K562 (cell line): Measurements from ENCODE around the gene ARNT2. TPM values are rescaled to one million over a fixed set of nuclear protein-coding genes. Genes with fewer than 3 reads are reported as not detected.

Experiments used
- ATAC-seq: fragments of 200-7000 bp; cut with Tn5 transposase; 3 replicates; pipeline ENCODE4 v1.9.1; 2020; ENCODE audit warnings: moderate library complexity
- BruUV-seq: library from RNA; stranded (reverse); fragments of 400-500 nt; replicated peaks from 2 replicates; lab custom pipeline; 2021; lab: Mats Ljungman, UMichigan
- CTCF ChIA-PET: fragments of 300-600 bp; formaldehyde crosslinking; extraction: SDS; loops from one replicate; lab custom pipeline; 2021; ENCODE audit warnings: low intra/inter-chr PET ratio; lab: Yijun Ruan, JAX
- POLR2A ChIA-PET: fragments of 300-600, 350-650 bp; sonication (Branson Sonifier 250); formaldehyde crosslinking; extraction: SDS; loops from one replicate; lab custom pipeline; 2021; ENCODE audit warnings: antibody characterized with exemption, inconsistent platforms; lab: Yijun Ruan, JAX
- DNase-seq, 4 experiments: peaks; one replicate each; pipeline versions ENCODE4 v3.0.0 to v3.0.0-alpha.2; 2011 to 2018; ENCODE audit warnings: low spot score in 3 of 4, mixed read lengths in 3 of 4; ENCODE audit errors: extremely low read depth in 1 of 4
- FAIRE-seq: peaks from 2 replicates; lab custom pipeline; 2011; peaks lifted over from hg19 to GRCh38; lab: Jason Lieb, UNC
- H2AFZ ChIP-seq: 2 replicates; pipeline ENCODE4 v1.6.0; 2011; ENCODE audit warnings: low read depth, low read length, control low read depth, inconsistent platforms
- H3K27ac ChIP-seq: fragments of 200-600 bp; 3 replicates; pipeline ENCODE4 v1.8.0; 2011; ENCODE audit warnings: low read depth, mild to moderate bottlenecking, control low read depth, inconsistent platforms, low read length, moderate library complexity, mixed read lengths; ENCODE audit errors: extremely low read depth
- H3K27me3 ChIP-seq, 2 experiments: fragments of 300-600 bp in 1 of 2; 2 replicates in 1 of 2; 3 replicates in 1 of 2; pipeline versions ENCODE4 v1.6.0 to v1.8.0; 2011; ENCODE audit warnings: inconsistent platforms in 2 of 2, low read length in 2 of 2, mild to moderate bottlenecking in 1 of 2, mixed read lengths in 1 of 2, moderate library complexity in 1 of 2; ENCODE audit not compliant: control insufficient read depth in 2 of 2, insufficient read depth in 2 of 2
- H3K36me3 ChIP-seq: fragments of 300-600 bp; 3 replicates; pipeline ENCODE4 v1.8.0; 2011; ENCODE audit warnings: mild to moderate bottlenecking, low read length, inconsistent platforms; ENCODE audit not compliant: control insufficient read depth, insufficient read depth
- H3K4me1 ChIP-seq, 2 experiments: fragments of 200-600 bp in 1 of 2; replicated peaks in 1 of 2; 2 replicates in 1 of 2; 3 replicates in 1 of 2; pipeline versions ENCODE4 v1.5.1 to v1.8.0; 2011; ENCODE audit warnings: inconsistent platforms in 2 of 2, low read length in 2 of 2, mild to moderate bottlenecking in 1 of 2, mixed read lengths in 1 of 2, moderate library complexity in 1 of 2; ENCODE audit not compliant: control insufficient read depth in 2 of 2, insufficient read depth in 2 of 2
- H3K4me2 ChIP-seq: 2 replicates; pipeline ENCODE4 v1.6.1; 2011; ENCODE audit warnings: low read length, control low read depth, inconsistent platforms, mixed read lengths; ENCODE audit not compliant: insufficient read depth
- H3K4me3 ChIP-seq: fragments of 200-600 bp; sonication (generic), shearing (Covaris generic); 2 replicates; pipeline ENCODE4 v1.5.1; 2016; ENCODE audit warnings: control low read depth, inconsistent platforms
- H3K79me2 ChIP-seq: fragments of 200-600 bp; 3 replicates; pipeline ENCODE4 v1.8.0; 2011; ENCODE audit warnings: low read length, inconsistent platforms; ENCODE audit not compliant: control insufficient read depth, insufficient read depth
- H3K9ac ChIP-seq, 2 experiments: 2 replicates each; pipeline versions ENCODE4 v1.6.0 to v1.6.1; 2011; ENCODE audit warnings: low read depth in 2 of 2, low read length in 2 of 2, control low read depth in 1 of 2, inconsistent platforms in 1 of 2, mild to moderate bottlenecking in 1 of 2, mixed read lengths in 1 of 2; ENCODE audit not compliant: insufficient read depth in 1 of 2
- H3K9me1 ChIP-seq: one replicate; pipeline ENCODE4 v1.6.0; 2011; ENCODE audit warnings: inconsistent platforms, mild to moderate bottlenecking, low read length, moderate library complexity; ENCODE audit not compliant: control insufficient read depth, insufficient read depth
- H3K9me3 ChIP-seq: replicated peaks from 2 replicates; pipeline ENCODE4 v1.5.1; 2011; ENCODE audit warnings: low read depth, low read length, inconsistent platforms; ENCODE audit not compliant: control insufficient read depth, insufficient read depth
- H4K20me1 ChIP-seq: replicated peaks from 2 replicates; pipeline ENCODE4 v1.6.1; 2011; ENCODE audit warnings: low read length, inconsistent platforms, mixed read lengths; ENCODE audit not compliant: control insufficient read depth, insufficient read depth
- ASH1L ChIP-seq: fragments of 450-650 bp; IDR thresholded peaks from 2 replicates; pipeline ENCODE4 v1.6.1; 2018; ENCODE audit warnings: borderline replicate concordance, mild to moderate bottlenecking, low read depth; ENCODE audit not compliant: partially characterized antibody
- E2F1 ChIP-seq: sonication (generic); formaldehyde crosslinking; IDR thresholded peaks from 2 replicates; pipeline ENCODE4 v1.8.1; 2023; ENCODE audit warnings: mild to moderate bottlenecking, missing genetic modification reagents, moderate library complexity
- ELF2 ChIP-seq: fragments of 250-450 bp; sonication (Bioruptor Pico); IDR thresholded peaks from 2 replicates; pipeline ENCODE4 v1.5.0; 2021; ENCODE audit warnings: mild to moderate bottlenecking
- HOXB6 ChIP-seq: fragments of 250-450 bp; sonication (Bioruptor Pico); IDR thresholded peaks from 2 replicates; pipeline ENCODE4 v1.5.1; 2022; ENCODE audit warnings: mild to moderate bottlenecking, borderline replicate concordance
- IRF9 ChIP-seq: fragments of 450-650 bp; IDR thresholded peaks from 2 replicates; pipeline ENCODE4 v1.6.1; 2016; ENCODE audit warnings: missing biosample characterization, missing genetic modification characterization
- JUN ChIP-seq, 2 experiments: sonication (generic) in 1 of 2; formaldehyde crosslinking in 1 of 2; IDR thresholded peaks; 2 replicates each; pipeline versions ENCODE4 v1.6.1 to v1.8.0; 2012 to 2022; ENCODE audit warnings: borderline replicate concordance in 2 of 2, mild to moderate bottlenecking in 2 of 2, improper control_type of control experiment in 1 of 2, low read depth in 1 of 2, low read length in 1 of 2, missing genetic modification reagents in 1 of 2
- NR2C1 ChIP-seq, 2 experiments: fragments of 450-650 bp; IDR thresholded peaks; 2 replicates each; pipeline ENCODE4 v1.6.1; 2017; ENCODE audit warnings: mild to moderate bottlenecking in 2 of 2, antibody characterized with exemption in 1 of 2, inconsistent platforms in 1 of 2, missing compliant biosample characterization in 1 of 2, missing genetic modification characterization in 1 of 2
- NUFIP1 ChIP-seq: fragments of 450-650 bp; IDR thresholded peaks from 2 replicates; pipeline ENCODE4 v1.6.1; 2018; ENCODE audit not compliant: partially characterized antibody
- PBX2 ChIP-seq, 2 experiments: IDR thresholded peaks in 1 of 2; conservative IDR thresholded peaks in 1 of 2; 2 replicates each; pipeline ENCODE4 v1.6.1; 2016; ENCODE audit warnings: low read depth in 2 of 2, mild to moderate bottlenecking in 1 of 2, missing compliant biosample characterization in 1 of 2, missing genetic modification characterization in 1 of 2, moderate library complexity in 1 of 2
- PHB ChIP-seq: fragments of 250-450 bp; sonication (Bioruptor Pico); IDR thresholded peaks from 2 replicates; pipeline ENCODE4 v1.5.0; 2021
- ZBTB17 ChIP-seq: fragments of 450-650 bp; formaldehyde crosslinking; IDR thresholded peaks from 2 replicates; pipeline ENCODE4 v1.4.0; 2020; ENCODE audit warnings: mild to moderate bottlenecking
- ZNF449 ChIP-seq: fragments of 250-450 bp; sonication (Bioruptor Pico); IDR thresholded peaks from 2 replicates; pipeline ENCODE4 v1.8.0; 2022; ENCODE audit warnings: moderate library complexity, mild to moderate bottlenecking, inconsistent platforms
- ZNF655 ChIP-seq: fragments of 250-450 bp; sonication (Bioruptor Pico); IDR thresholded peaks from 2 replicates; pipeline ENCODE4 v1.5.0; 2021
- ZNF668 ChIP-seq: fragments of 250-450 bp; sonication (Bioruptor Pico); IDR thresholded peaks from 2 replicates; pipeline ENCODE4 v1.8.0; 2022; ENCODE audit warnings: mild to moderate bottlenecking, inconsistent platforms
- WGBS: fragments of 100-300 bp; shearing (Covaris generic); methylation state at CpG from one replicate; pipeline ENCODE4 v1.1.6; 2016; ENCODE audit warnings: low coverage, mixed read lengths; ENCODE audit not compliant: insufficient coverage; ENCODE audit errors: missing lambda C conversion rate; 5-methylcytosine and 5-hydroxymethylcytosine counted together
- in situ Hi-C: fragments of 300-500 bp; cut with MboI; formaldehyde crosslinking; loops from 4 replicates; pipeline ENCODE4 v1.15.0; 2018; ENCODE audit warnings: inconsistent platforms, mixed read lengths
- intact Hi-C: fragments of 100-400 bp; cut with micrococcal nuclease; formaldehyde crosslinking; loops from 2 replicates; pipeline ENCODE4 v1.14.2; 2022
- polyA plus RNA-seq, 8 experiments: library from polyadenylated mRNA; depleted of rRNA in 4 of 8; stranded (reverse) in 5 of 8; unstranded in 3 of 8; fragments of >200 nt; fragmentation: Nextera tagmentation in 2 of 8; fragmentation: Illumina TruSeq in 1 of 8; extraction: Ambion mirVana in 2 of 8; extraction: Trizol in 1 of 8; gene quantifications; 2 replicates each; pipeline versions ENCODE4 v1.2.1 to v1.2.3, GENCODE V29; 2011 to 2014; ENCODE audit warnings: inconsistent platforms in 1 of 8, missing spikeins in 1 of 8
- total RNA-seq, 7 experiments: library from RNA; depleted of rRNA in 6 of 7; stranded (reverse); fragments of >200 nt in 6 of 7; fragmentation: Illumina TruSeq in 2 of 7; extraction: Trizol in 2 of 7; gene quantifications; 2 replicates each; pipeline versions ENCODE4 v1.2.1 to v1.2.3, GENCODE V29; 2011 to 2021; ENCODE audit warnings: low replicate concordance in 1 of 7

ARNT2 gene
- total and polyA plus RNA-seq, 9 of the 15 experiments (the other 6 are each of a cell fraction or from before 2014, with no cell fraction given), result 0.01 TPM; not detected in 8

GRCh38 chr15:80379693-80380092 is 24.5 kb upstream of the ARNT2 start:
- no peaks in the 10 kb centered on the region for H4K20me1 ChIP-seq
- 2% methylated on average over 4 of the region's 4 CpGs for WGBS
- ChIA-PET POLR2A (no interaction called here), CTCF (no interaction called here)
- DNase-seq (no peak), FAIRE-seq (no peak), ATAC-seq (no peak)
- H3K9me3 ChIP-seq, result no peaks in the 10 kb centered on the region
- TF ChIP-seq PBX2 (CRISPR knock-in tag; IDR thresholded peaks at IDR 0.05; ENCODE audit: low read depth) (no peak), PBX2 (tag; conservative IDR thresholded peaks at IDR 0.05; ENCODE audit: low read depth) (no peak), ZBTB17 (no peak), NR2C1 (IDR thresholded peaks at IDR 0.05) (no peak), NR2C1 (tag; IDR thresholded peaks at IDR 0.05) (no peak), NUFIP1 (no peak), ZNF655 (no peak), IRF9 (tag) (no peak), PHB (CRISPR knock-in tag) (no peak), ZNF668 (CRISPR knock-in tag) (no peak), ASH1L (no peak), ZNF449 (CRISPR knock-in tag) (no peak), E2F1 (no peak), HOXB6 (CRISPR knock-in tag) (no peak), JUN (IDR thresholded peaks at IDR 0.05; ENCODE audit: borderline replicate concordance, low read depth, low read length) (no peak), JUN (CRISPR knock-in tag; IDR thresholded peaks at IDR 0.05; ENCODE audit: borderline replicate concordance) (no peak), ELF2 (CRISPR knock-in tag) (no peak)
- no peak overlapping the region for H2AFZ ChIP-seq
- no peak overlapping the region for H3K9ac ChIP-seq
- in situ Hi-C loops (no loop called here), intact Hi-C loops (no loop called here)
- no peaks in the 10 kb centered on the region for H3K4me1 ChIP-seq
- H3K4me2 ChIP-seq, result no peak overlapping the region
- no peaks in the 10 kb centered on the region for H3K79me2 ChIP-seq
- H3K27ac ChIP-seq, result no peak overlapping the region
- peaks cover 0 to 3% of the 10 kb centered on the region in 2 experiments; a peak in 1 of 5 replicates for H3K27me3 ChIP-seq
- no TSS peak for BruUV-seq
- H3K9me1 ChIP-seq, result no peaks in the 10 kb centered on the region
- no peaks in the 10 kb centered on the region for H3K36me3 ChIP-seq
- no peak overlapping the region for H3K4me3 ChIP-seq
